Ectodermal cell (in vitro differentiated cells): Measurements from ENCODE around the gene PIEZO1.

ENCODE experiments used
- H3K27ac ChIP-seq: 2 replicates; pipeline ENCODE4 v1.7.0; 2013; ENCODE audit warnings: mild to moderate bottlenecking, low read depth, low read length; ENCODE audit not compliant: insufficient read depth, poor library complexity, severe bottlenecking
- H3K27me3 ChIP-seq: 2 replicates; pipeline ENCODE4 v1.7.0; 2013; ENCODE audit warnings: mild to moderate bottlenecking, low read length; ENCODE audit not compliant: insufficient read depth, control insufficient read depth, poor library complexity, severe bottlenecking
- H3K36me3 ChIP-seq: one replicate; pipeline ENCODE4 v1.7.0; 2013; ENCODE audit warnings: low read length; ENCODE audit not compliant: control insufficient read depth, insufficient read depth
- H3K4me1 ChIP-seq: one replicate; pipeline ENCODE4 v1.7.0; 2013; ENCODE audit warnings: low read length; ENCODE audit not compliant: control insufficient read depth, insufficient read depth
- H3K4me3 ChIP-seq: 2 replicates; pipeline ENCODE4 v1.7.0; 2013; ENCODE audit warnings: low read depth, low read length, control low read depth; ENCODE audit not compliant: insufficient read depth
- H3K9me3 ChIP-seq: 2 replicates; pipeline ENCODE4 v1.7.0; 2013; ENCODE audit warnings: mild to moderate bottlenecking, low read length, moderate library complexity; ENCODE audit not compliant: control insufficient read depth
- WGBS, 2 experiments: methylation state at CpG; one replicate each; pipeline ENCODE4 v1.1.7; 2013; ENCODE audit warnings: missing lambda C conversion rate in 2 of 2; 5-methylcytosine and 5-hydroxymethylcytosine counted together

PIEZO1 gene

GRCh38 chr16:88758944-88759244 lies 26.1 kb downstream of the PIEZO1 start:
- Histone ChIP-seq H3K27me3 (no peaks in the 10 kb centered on the region), H3K9me3 (no peaks in the 10 kb centered on the region), H3K36me3 (no peaks in the 10 kb centered on the region), H3K4me3 (no peak overlapping the region), H3K4me1 (peaks cover 21% of the 10 kb centered on the region), H3K27ac (no peak overlapping the region)
- 73 to 79% methylated on average over 6 of the region's 6 CpGs for WGBS, 2 experiments

- H3K4me3 ChIP-seq = no peak overlapping the region
- H3K27ac ChIP-seq = no peak overlapping the region
- WGBS, 2 experiments = 89 to 91% methylated on average over 13 of the region's 13 CpGs
- no peaks in the 10 kb centered on the region for H3K36me3 ChIP-seq
- H3K4me1 ChIP-seq = peaks cover 16% of the 10 kb centered on the region
- no peaks in the 10 kb centered on the region for H3K27me3 ChIP-seq
- H3K9me3 ChIP-seq = no peaks in the 10 kb centered on the region
Measured at GRCh38 chr16:88758227-88758943, 26.6 kb downstream of the PIEZO1 start.

- Histone ChIP-seq H3K27me3 (no peaks in the 10 kb centered on the region), H3K36me3 (no peaks in the 10 kb centered on the region), H3K27ac (no peak overlapping the region), H3K9me3 (no peaks in the 10 kb centered on the region), H3K4me3 (no peak overlapping the region), H3K4me1 (peaks cover 8% of the 10 kb centered on the region)
- WGBS, 2 experiments = 90 to 92% methylated on average over 23 of the region's 23 CpGs
Measured at GRCh38 chr16:88755745-88756443, 29.1 kb downstream of the PIEZO1 start.

- Histone ChIP-seq H3K4me3 (no peak overlapping the region), H3K36me3 (no peaks in the 10 kb centered on the region), H3K27ac (no peak overlapping the region), H3K4me1 (peaks cover 8% of the 10 kb centered on the region), H3K27me3 (no peaks in the 10 kb centered on the region), H3K9me3 (no peaks in the 10 kb centered on the region)
- 71 to 74% methylated on average over 42 of the region's 42 CpGs for WGBS, 2 experiments
Measured at GRCh38 chr16:88754912-88755744, 29.9 kb downstream of the PIEZO1 start.

GRCh38 chr16:88754109-88754911 lies 30.7 kb downstream of the PIEZO1 start:
- Histone ChIP-seq H3K36me3 (no peaks in the 10 kb centered on the region), H3K9me3 (no peaks in the 10 kb centered on the region), H3K27me3 (no peaks in the 10 kb centered on the region), H3K4me3 (no peak overlapping the region), H3K4me1 (peaks cover 2% of the 10 kb centered on the region), H3K27ac (no peak overlapping the region)
- whole genome bisulfite sequencing, 2 experiments = 89 to 91% methylated on average over 28 of the region's 28 CpGs

GRCh38 chr16:88753602-88754001 lies 31.4 kb downstream of the PIEZO1 start:
- WGBS, 2 experiments = 81 to 83% methylated on average over 11 of the region's 11 CpGs
- H3K4me1 ChIP-seq = no peaks in the 10 kb centered on the region
- H3K27ac ChIP-seq = no peak overlapping the region
- H3K36me3 ChIP-seq = no peaks in the 10 kb centered on the region
- no peak overlapping the region for H3K4me3 ChIP-seq
- H3K9me3 ChIP-seq = no peaks in the 10 kb centered on the region
- H3K27me3 ChIP-seq = no peaks in the 10 kb centered on the region

GRCh38 chr16:88753191-88753590 lies 31.8 kb downstream of the PIEZO1 start:
- Histone ChIP-seq H3K27me3 (no peaks in the 10 kb centered on the region), H3K27ac (no peak overlapping the region), H3K4me1 (no peaks in the 10 kb centered on the region), H3K4me3 (no peak overlapping the region), H3K9me3 (no peaks in the 10 kb centered on the region), H3K36me3 (no peaks in the 10 kb centered on the region)
- WGBS, 2 experiments = 71 to 74% methylated on average over 7 to 10 of the region's 13 CpGs

- Histone ChIP-seq H3K4me1 (no peaks in the 10 kb centered on the region), H3K4me3 (no peak overlapping the region), H3K36me3 (no peaks in the 10 kb centered on the region), H3K27ac (no peak overlapping the region), H3K9me3 (no peaks in the 10 kb centered on the region), H3K27me3 (no peaks in the 10 kb centered on the region)
- 93 to 95% methylated on average over 16 of the region's 16 CpGs for WGBS, 2 experiments
Measured at GRCh38 chr16:88752386-88753002, 32.5 kb downstream of the PIEZO1 start.

- WGBS, 2 experiments = 94% methylated on average over 12 of the region's 12 CpGs
- H3K4me1 ChIP-seq = no peaks in the 10 kb centered on the region
- no peak overlapping the region for H3K27ac ChIP-seq
- H3K36me3 ChIP-seq = no peaks in the 10 kb centered on the region
- H3K27me3 ChIP-seq = no peaks in the 10 kb centered on the region
- H3K4me3 ChIP-seq = no peak overlapping the region
- H3K9me3 ChIP-seq = no peaks in the 10 kb centered on the region
Measured at GRCh38 chr16:88750854-88751253, 34.2 kb downstream of the PIEZO1 start.
